GM21390 (cell line): ENCODE measurements around the gene RPS18.

ENCODE experiments used
- ATAC-seq: cut with Tn5 transposase; IDR thresholded peaks from one replicate; pipeline ENCODE4 v1.9.1; 2021; ENCODE audit not compliant: unreplicated experiment

The RPS18 gene

DNA sequence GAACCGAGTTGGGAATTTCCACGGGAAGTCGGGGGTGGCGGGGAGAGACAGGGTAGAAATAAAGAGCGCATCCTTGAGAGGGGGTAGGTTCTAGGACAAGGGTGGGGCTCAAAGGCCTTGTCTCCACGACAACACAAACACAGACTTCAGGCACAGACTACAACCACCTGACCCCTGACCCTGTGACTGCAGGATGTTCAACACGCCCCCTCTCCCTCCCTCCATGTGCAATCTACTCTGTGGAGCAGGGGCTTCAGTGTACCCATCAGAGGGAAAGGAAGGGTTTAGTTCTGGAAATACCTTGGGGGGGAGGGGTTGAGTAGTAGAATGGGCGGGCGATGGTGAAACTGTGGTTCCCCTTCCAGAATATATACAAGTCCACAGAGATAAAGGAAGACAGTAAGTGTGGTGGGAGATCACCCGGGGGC lies 42.7 kb downstream of the RPS18 start:
- ATAC-seq, result no peak

DNA sequence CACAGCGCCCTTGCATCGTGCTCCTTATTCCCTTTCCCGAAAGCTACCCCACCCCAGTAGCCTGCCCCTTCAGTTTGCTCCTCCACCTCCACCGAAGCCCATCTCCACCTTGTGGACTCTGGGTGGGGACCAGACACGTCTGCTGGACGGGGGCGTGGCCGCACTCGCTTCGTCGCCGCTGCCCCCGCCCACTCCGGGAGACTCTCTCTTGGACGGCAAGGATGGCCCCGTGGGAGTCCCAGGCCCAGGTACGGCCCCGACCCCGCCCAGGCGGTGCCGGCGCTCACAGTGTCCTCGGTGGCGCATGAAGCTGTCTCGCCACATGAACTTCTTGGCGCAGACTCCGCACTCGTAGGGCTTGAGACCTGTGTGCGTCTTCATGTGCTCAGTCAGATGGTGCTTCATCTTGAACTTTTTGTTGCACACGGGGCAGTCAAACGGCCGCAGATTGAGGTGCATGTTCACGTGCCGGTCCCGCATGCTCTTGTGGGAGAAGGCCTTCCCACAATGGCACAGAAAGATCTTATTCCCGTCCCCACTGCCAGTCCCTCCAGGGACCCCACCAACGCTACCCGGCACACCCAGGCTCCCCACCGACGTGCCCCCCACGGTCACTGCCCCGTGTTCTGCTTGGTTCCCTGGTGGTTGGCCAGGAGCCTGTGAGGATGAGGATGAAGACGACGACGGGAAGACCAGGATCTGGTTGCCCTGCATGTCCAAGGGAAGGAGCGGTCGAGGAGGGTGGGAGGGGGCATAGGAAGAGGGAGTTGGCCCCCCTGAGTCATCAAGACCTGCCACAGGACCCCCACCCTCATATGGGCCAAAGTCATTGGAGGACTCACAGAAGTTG lies 43.3 kb downstream of the RPS18 start:
- ATAC-seq, result no peak

DNA sequence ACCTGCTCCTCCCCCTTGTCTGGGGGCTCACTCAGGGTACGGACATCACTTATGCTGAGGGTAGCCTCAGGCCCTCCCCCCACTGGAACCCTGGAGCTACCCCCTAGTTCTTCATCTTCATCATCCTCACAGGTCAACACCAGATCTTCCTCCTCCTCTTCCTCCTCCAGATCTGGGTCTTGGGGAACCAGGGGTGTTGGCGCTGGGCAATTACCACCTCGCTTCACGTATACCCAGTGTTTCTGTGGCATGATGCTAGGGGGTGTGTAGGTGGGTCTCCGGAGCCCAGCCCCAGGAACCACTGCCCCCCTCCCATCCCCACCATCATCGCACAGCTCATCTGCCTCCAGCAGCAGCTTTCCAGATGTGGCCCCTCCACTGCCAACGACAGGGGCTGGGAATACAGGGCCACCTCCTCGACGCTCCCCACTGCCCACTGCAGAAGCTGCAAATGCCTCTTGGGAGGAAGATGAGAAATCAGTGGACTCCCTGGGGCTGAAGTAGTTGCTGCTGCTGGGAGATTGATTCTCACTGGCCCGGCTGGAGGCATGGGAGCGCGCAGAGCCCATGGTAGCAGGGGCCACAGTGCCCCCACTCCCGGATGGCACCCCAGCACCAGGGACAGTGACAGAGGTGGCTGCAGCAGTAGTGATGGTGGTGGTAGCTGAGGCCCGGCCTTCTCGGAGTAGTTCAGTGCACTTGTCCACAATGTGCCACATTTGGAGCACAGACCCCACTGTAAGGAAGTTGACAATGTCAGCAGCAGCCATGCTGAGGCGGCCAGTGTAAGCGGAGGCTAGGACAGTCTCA lies 44.1 kb downstream of the RPS18 start:
- no peak for ATAC-seq

DNA sequence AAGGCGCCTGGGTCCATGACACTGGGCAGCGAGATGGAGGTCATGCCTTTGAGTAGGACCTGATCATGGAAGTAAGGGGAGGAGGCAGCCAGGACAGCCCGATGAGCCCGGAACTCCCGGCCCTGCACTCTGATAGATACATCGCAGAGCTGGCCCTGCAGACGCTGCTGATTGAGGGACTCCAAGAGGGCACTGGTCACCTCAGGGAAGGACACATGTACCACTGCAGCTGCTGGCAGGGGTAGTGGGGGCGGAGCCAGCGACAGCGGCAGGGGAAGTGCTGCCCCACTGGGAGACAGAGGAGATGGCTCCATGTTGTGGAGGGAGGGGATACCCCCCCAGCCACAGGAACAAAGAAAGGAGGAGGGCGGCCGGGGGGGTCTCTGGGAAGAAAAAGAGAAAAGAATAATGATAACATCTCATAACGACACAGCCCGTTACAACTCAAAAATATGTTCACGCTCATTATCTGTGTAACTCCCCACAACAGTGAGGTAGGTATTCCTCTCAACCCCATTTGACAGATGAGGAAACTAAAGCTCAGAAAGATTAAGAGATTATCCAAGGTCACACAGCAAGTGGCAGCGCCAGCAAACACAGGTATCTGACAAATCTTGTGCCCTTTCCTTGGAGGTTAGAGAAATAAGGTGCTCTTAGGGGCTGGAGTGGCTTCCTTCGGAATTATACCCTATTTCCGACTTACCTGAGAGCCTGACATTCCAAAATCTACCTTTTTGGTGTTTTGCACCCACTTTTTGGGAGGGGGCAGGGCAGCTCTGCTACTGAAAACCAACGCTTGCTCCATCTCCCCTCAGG lies 44.9 kb downstream of the RPS18 start:
- no peak for ATAC-seq

- ATAC-seq, result no peak
Measured at GRCh38 chr6:33317419-33317668, 45.5 kb downstream of the RPS18 start.

DNA sequence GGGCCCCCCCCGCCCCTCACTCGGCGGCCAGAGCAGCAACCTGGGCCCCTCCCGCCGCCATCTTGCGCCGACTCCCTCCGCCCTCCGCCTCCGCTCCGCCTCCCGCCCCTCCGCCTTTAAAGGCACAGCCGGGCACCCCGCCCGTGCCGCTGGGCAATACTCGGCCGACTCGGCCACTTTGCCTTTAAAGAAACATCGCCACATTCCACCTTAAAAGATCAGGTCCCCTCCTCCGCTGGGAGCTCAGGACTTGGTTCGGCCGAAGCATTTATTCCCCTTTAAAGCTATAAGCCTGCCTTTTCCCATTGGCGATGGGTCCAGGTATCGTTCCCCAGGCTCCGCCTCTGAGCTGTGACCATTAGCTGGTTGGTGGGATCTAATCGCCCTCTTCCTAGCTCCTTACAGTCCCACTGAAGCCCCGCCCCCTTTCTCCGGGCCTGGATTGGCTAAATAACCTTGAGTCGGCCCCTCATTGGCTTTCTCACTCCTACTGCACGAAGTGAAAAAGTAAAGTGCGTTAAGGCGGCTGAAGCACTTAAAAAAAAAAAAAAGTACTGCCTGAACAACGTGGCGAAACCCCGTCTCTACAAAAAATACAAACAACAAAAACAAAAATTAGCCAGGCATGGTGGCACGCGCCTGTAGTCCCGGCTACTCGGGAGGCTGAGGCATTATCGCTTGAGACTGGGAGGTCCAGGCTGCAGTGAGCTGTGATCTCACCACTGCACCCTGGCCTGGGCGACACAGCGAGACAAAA lies 46.0 kb downstream of the RPS18 start, which contains the start of gene ZBTB22:
TSS of gene ZBTB22 (minus strand) at position 76 of the 757 bp plus-strand sequence. CDS start 828 bp downstream, outside the sequence.
- peak; percentile 37 for ATAC-seq

DNA sequence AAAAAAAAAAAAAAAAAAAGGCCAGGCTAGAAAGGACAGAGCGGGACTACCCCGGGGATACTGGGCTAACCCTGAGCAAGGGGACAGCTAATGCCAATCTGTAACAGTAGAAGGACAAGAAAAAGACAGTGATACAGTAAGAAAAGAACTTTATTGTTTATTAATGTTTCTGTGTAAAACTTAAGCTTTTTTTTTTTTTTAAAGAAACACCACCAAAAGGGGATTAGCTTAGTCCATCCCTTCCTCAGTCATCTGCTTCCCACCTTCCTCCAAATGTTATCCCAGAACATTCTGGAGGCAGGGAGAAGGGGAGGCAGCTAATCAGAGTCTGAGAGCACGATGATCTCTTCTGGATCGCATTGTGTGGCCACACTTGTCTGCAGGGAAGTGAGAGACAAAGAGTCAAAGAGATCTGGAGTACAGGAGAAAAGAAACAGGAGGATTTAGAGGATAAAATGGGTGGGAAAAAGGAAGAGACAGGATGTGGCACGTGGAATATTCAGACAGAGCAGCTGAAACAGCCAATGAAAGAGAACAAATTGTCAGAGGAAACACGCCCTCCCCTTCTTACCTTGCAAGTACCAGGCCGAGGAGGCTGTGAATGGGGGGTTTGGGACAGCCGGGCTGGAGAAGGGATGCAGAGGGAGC lies 46.7 kb downstream of the RPS18 start:
- no peak for ATAC-seq

- no peak for ATAC-seq
Measured at GRCh38 chr6:33319939-33320314, 48.1 kb downstream of the RPS18 start.

DNA sequence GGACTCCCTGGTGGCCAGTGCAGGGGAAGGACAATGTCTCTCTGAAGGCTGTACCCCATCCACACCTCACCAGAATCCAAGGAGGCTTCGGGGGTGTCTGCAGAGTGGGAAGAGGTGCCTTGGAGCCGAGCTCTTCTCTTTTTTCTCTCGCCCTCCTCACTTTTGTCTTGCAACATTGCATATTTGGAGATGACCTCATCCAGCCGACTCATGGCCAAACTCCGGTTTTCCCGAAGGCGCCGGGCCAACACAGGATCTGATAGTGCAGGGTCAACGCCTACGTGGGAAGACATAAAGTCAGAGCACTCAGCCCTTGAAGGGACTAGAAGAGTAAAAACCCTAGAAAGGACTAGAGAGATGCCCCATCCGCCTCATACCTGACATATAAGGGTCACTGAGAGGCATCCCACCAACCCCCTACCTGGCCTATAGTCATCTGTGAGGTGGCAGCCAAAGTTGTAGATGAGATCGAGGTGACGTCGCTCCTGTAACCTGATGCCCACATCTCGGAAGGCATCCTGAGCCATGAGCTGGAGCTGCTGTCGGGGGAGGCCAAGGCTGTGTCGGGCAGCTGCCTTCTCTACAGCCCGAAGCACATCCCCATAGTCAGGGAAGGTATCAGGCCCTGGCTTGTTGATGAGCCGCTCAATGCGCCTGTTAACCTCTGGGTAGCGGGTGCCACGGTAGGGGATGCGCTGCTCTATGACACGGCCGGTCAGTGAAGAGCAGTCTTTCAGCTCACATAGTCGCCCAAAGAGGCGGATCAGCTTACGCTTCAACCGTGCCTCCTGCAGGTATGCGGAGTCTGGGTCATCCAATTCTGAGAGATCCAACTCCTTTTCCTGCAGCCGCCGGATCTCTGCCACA lies 48.7 kb downstream of the RPS18 start:
- ATAC-seq, result no peak

GRCh38 chr6:33321227-33321626 lies 49.4 kb downstream of the RPS18 start:
- no peak for ATAC-seq

DNA sequence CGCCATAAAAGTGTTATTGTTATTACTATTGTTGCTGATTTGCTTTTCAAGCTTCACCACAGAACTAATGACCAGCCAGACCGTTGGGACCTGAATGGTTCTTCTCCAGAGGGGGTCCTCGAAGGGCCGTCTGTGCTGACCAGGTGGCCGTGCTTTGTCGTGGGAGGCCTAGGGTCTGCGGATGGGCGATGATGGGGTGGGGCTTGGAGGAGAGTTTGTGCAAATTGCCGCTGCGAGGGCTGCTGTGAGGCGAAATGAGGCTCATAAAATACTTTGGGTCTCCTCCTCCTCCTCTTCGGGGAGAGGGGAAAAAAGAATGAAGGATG lies 51.7 kb downstream of the RPS18 start:
- ATAC-seq, result no peak

- ATAC-seq, result no peak
Measured at GRCh38 chr6:33324125-33324524, 52.2 kb downstream of the RPS18 start.
